GM10266 (cell line): Measurements from ENCODE around the gene SLC6A11.

ENCODE experiments used
- DNase-seq: peaks from one replicate; pipeline ENCODE4 v3.0.0; 2012; ENCODE audit errors: extremely low spot score
- CTCF ChIP-seq: IDR thresholded peaks from 2 replicates; pipeline ENCODE4 v1.5.1; 2012; ENCODE audit warnings: mild to moderate bottlenecking, low read depth; ENCODE audit not compliant: control insufficient read depth, insufficient read depth; ENCODE audit errors: missing control alignments

SLC6A11 gene

GRCh38 chr3:10816019-10816862 lies at the start of gene SLC6A11:
SLC6A11 (plus strand) TSS chr3:10816228; CDS start chr3:10816266, 38 bp downstream.
- no peak for TF ChIP-seq CTCF
- DNase-seq, result no peak

DNA sequence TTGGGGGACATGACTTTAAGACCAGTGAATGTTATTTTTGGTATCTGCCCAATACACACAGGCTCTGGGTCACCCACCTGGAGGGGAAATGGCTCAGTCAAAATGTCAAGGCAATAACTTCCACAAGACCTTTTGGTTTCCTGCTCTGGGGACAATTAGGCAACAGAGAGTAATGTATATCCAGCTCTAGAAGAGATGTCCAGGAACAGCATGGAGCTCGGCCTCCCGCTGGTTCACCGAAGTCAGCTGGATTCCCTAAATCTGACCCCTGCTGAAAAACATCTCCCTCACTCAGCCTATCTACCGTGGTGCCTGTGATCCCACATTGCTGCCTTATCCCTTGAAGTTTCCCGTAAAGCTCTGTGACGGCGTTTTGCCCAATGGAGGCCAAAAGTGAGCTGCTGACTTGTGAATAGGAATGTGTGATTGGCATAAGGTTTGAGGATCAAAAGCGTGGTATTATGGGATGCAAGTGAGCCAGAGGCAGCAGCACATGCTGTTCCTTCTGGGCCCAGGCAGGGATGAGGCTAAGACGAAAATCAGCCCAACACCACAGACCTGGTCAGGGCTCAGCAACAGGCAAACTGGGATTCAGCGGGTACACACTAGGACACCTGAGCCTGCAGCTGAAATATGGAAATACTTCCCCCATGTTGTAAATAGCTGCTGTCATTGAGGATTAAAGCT lies 47.2 kb upstream of the SLC6A11 start:
- no peak for DNase-seq
- no peak for TF ChIP-seq CTCF

- no peak for TF ChIP-seq CTCF
- no peak for DNase-seq
Measured at GRCh38 chr3:10770547-10770946, 45.5 kb upstream of the SLC6A11 start.

- no peak for TF ChIP-seq CTCF
- DNase-seq, result no peak
Measured at GRCh38 chr3:10770981-10771380, 45.0 kb upstream of the SLC6A11 start.

- TF ChIP-seq CTCF, result no peak
- DNase-seq, result no peak
Measured at GRCh38 chr3:10771486-10772270, 44.4 kb upstream of the SLC6A11 start.

DNA sequence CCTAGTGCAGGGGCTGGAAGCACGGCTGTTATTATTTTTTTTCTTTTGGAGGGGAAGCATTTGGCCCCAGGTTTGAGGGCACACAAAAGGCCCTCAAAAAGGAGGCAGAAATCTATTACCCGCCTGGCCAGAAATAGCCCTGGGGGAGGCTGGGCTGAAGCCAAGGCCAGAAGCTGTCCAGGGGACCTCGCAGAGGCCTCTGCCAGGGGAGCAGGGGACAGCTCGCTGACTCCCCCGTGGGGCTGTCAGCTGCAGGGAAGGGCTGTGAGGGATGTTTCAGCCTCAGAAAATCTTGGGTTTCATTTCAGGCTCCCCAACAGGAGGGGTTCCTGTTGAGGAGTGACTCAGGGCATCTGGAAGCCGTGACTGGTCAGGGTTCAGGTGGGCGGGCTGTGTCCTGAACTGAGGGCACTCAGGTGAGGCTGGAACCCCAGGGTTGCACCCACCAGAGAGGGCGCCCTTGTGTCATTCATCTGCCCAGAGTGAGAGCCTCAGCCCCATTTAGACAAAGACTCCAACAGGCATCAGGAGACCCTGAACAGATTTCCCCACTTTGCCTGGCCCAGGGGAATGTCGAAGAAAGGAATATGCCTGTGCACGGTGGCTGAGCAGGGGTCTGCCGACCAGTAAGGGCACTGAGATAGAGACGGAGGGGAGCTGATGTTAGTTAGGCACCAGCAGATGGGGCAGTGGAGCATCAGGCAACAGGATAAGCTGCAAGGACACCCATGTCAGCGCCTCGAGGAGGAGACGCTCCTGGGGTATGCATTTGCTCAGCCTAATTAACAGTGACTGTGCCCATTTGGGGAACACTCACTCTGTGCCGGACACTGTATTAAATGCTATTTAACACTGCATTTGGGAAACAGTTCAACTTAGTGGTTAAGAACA lies 43.5 kb upstream of the SLC6A11 start:
- peak; percentile 1 for TF ChIP-seq CTCF
- DNase-seq, result no peak
